ENCODE data around the gene STRA8.

STRA8 gene

DNA sequence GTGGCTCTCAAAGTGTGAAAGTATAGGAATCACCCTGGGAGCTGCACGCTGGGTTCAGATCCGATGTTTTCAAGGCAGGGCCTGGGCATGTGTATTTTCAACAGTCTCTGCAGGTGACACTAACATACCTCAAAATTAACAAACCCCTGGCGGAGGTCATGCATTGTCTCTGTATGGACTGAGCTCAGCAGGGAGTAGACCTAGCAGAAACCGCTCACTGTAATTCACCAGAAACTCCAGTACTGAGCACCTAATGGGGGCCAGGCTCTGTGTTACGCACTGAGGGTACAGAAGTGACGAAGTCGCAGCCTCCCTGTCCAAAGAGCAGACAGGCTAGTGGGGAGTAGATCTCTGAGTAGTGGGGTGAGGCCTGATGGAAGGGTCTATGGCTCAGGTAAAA lies 5.6 kb downstream of the STRA8 start:
- DNase-seq, result no peak

DNA sequence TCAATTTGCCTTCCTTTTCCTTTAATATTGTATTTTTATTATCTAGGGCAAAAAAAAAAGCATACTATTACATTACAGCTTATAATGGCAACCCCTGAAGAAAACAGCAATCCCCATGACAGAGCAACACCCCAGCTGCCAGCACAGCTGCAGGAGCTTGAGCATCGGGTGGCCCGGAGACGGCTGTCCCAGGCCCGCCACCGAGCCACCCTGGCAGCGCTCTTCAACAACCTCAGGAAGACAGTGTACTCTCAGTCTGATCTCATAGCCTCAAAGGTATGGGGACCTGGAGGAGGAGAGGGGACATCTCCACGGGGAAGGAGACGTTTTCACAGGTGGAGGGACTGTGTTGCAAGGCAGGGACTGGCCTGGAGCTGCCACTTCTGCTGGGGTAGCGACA lies 6.8 kb downstream of the STRA8 start:
- no peak for DNase-seq

DNA sequence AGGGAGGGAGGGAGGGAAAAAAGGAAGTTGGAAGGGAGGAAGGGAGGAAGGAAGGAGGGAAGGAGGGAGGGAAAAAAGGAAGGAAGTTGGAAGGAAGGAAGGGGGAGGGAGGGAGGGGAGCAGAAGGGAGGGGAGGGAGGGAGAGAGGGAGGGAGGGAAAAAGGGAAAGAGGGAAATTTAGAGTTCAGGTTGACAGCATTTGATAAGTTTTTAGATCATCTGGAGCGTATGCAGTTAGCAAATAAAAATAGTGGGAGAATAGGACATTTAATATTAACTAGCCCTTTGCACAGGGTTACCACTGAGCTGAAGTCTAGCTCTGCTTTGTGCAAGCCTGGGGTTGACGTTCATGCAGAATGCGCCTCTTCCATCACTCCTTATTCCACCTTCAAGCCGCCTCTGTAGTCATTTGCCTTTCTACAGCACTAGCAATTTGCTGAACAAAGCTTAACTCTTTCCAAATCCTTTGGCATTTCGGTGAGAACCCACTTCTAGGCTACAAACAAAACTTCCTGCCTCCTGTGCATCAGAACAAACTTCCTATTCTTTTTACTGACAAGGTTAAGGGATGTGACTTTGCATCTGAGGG lies 8.6 kb downstream of the STRA8 start:
- DNase-seq, result no peak

DNA sequence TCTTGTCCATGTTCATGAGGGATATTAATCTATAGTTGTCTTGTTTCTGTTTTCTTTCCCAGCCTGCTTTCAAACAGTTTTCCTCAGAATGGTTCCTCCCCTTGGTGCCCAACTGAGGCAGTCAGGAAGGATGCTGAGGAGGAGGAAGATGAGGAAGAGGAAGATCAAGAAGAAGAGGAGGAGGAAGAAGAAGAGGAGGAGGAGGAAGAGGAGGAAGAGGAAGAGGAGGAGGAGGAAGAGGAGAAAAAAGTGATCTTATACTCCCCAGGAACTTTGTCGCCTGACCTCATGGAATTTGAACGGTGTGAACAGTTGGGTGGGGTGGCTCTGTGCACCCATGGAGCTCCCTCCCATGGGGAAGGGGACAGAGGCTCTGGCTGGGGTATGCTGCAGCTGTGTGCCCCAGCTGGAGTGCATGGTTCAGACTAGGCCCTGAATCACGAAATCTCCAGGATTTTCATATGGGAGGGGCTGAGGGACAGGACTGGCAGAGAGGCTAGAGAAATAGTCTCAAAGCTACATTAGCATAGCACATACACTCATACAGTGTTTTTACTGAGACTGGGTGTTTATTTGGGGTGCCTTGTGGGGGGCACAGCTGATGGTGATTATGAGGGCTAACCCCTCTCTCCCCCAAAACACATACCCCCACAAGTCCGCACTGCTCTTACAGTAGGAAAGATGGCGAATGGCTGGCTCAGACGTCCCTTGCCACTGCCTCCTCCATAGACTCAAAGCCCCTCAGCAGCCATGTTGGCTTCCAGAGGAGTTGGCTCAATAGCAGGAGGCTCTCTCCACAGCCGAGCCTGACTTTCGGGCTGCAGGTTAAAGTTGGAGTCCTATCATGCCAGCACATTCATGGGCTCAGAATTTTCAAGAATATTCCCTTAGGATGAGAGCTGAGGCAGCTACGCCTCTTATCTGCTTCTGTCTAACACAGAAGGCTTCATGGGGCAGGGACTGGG lies 11.9 kb downstream of the STRA8 start:
- no peak for DNase-seq

DNA sequence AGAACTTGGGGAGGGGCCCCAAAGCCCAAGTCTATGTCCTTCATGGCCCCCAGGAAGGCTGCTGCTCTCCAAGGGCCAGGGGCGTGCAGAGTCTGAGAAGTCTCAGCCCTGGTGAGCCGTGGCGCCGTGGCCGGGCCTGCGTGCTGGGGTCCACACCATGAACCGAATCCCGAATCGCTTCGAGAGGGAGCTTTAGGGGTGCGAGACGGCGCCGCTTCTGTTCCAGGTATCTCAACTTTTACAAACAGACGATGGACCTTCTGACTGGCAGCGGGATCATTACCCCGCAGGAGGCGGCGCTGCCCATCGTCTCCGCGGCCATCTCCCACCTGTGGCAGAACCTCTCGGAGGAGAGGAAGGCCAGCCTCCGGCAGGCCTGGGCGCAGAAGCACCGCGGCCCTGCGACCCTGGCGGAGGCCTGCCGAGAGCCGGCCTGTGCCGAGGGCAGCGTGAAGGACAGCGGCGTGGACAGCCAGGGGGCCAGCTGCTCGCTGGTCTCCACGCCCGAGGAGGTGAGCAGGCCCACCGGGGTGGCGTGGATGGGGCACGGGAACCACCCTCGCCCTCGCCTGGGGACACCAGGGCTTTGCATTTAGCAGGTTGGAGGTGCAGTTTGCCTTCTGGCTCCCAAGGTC lies 12.7 kb downstream of the STRA8 start:
- no peak for DNase-seq

DNA sequence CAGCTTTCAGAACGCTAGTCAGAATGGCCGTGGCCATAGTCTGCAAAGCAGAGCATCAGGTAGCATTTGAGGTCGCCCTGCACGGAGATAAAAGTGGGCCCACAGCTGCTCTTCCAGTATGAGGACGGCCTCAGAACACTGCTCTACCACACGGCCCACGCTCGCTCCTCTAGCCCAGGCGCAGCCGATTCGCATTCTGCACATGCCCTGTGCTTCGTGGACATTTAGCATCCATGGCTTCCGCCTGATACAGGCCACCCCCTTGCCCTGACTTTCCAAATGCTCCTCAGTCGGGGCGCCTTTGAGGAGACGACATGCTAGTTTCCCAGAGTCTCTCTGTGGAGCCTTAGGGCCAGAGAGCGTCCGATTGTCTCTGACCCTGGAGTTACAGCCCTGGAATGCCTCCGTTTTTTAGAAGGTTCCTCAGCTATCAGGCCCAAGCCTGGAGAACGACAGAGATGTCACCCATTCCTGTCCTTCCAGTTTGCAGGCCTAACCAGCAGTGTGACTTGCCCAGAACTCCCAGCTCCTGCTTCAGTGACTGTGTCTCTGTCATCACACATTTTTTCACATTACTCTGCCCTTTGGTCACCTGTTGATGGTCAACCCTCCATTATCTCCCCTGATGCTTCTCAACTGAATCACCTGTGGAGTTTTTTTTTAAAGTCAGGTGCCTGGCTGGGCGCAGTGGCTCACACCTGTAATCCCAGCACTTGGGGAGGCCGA lies 14.3 kb downstream of the STRA8 start:
- no peak for DNase-seq

DNA sequence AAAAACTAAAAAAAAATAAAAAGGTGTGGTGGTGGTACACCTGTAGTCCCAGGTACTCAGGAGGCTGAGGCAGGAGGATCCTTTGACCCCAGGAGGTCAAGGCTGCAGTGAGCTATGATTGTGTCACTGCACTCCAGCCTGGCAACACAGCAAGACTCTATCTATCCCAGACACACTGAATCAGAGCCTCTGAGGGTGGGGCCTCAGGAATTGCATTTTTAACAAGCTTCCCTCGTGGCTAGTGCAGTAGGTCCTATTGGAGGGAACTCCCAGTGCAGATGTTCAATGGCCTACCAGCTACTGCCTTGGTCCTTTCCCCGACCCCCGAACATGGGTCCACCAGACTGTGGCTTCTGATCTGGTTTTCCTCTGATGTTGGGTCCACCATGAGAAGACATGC lies 14.9 kb downstream of the STRA8 start:
- DNase-seq, result no peak

DNA sequence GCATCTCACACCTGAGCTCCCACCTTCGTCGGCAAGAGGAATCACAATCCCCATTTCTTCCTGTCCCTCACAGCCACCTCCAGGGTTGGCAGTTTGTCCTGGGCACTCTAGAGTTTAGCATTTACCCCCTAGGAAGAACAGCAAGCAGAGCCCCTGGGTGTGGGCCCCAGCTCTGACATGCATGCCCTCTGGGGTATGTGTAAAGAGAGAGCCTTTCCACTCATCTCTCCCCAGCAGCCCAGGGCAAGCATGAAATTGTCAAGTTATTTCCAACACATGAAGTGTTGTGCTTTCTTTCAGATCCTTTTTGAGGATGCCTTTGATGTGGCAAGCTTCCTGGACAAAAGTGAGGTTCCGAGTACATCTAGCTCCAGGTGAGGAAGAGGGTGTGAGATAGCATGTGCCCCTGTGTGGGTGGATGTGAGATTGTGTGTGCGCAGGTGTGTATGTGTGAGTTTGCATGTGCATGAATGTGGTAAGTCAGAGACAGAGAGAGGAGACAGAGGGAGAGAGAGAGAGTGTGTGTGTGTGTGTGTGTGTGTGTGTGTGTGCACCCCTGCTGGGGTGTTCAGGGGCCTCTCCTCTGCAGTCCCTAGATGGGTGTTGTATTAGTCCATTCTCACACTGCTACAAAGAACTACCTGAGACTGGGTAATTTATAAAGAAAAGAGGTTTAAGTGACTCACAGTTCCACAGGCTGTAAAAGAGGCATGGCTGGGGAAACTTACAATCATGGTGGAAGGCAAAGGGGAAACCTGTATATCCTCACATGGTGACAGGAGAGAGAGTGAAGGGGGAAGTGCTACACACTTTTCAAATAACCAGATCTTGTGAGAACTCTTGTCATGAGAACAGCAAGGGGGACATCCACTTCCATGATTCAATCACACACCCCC lies 18.1 kb downstream of the STRA8 start:
- peak; percentile 37 to 39 for DNase-seq

DNA sequence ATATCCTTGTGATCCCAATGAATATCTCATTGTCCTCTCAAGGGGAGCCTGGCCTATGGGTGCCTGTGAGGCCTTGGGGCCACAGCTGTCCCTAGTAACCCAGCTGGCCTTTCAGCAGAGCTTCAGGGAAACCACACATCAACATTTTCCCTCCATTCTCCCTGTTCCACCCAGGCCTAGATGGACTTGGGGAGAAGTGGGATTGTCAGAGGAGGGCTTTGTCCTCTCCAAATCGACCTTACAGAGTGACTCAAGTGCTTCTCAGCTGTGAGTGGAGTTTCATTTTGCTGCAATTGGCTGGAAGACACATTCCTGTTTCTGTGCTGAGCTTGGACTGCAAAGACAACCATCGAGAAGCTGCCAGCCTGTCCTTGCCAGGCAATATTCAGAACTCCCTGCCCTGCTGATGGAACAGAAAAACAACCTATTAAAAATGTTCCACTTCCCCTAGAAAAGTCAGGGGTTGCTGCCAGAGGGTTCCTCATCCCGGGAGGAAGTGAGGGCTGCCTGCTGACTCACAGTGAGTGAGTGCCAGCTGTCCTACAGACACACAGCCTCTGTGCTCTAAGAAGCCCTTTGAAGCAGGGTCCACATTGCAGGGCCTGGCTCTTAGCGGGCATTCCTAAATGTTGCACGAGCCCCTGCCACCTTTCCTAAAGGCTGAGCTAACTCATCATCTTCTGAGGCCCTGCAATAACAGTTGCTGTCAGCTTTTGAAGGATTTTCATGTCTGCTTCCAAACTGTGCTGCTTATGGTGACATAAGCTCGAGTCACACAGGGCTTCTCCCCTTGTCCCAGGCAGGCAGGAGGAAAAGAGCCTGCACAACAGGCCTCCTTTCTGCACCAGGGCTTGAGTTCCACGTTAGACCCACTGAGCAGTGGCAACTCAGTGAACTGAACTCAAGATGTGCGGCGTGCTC lies 20.5 kb downstream of the STRA8 start:
- peak; percentile 91 to 92 for DNase-seq

DNA sequence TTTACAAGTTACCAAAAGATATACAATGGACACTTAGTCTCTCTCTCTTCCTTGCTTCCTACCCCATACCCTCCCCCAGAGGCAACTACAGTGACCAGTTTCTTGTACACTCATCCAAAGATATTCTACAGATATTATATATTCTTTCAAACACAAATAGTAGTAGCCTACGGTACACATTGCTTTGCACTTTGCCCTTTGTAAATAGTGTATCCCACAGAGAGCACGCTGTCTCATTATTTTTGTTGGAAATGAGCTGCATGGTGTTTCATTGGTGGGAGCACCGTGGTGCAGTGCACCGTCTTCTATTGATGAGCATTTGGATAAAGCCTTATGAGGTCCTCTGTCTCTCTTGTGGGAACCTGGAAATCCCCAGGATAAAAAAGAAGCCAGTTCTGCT lies 24.2 kb downstream of the STRA8 start:
- no peak for DNase-seq

DNA sequence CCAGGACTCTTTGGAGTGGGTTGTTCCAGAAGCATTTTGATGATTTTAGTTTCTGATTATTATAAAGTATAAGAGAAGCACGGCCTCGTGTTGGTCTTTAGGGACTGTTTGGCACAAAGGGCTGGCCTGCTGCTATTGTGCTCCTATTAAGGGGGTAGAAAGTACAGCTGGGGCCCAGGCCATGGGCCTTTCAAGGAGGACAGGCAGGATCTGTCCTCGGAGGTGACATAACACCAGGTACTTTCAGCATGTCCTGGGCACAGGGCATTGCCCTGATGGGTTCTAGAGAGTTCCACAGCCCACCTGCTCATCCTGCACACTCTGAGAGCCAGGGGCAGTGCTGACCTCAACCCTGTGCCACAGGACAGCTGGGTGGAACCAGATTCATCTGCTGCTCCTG lies 24.9 kb downstream of the STRA8 start:
- no peak for DNase-seq

DNA sequence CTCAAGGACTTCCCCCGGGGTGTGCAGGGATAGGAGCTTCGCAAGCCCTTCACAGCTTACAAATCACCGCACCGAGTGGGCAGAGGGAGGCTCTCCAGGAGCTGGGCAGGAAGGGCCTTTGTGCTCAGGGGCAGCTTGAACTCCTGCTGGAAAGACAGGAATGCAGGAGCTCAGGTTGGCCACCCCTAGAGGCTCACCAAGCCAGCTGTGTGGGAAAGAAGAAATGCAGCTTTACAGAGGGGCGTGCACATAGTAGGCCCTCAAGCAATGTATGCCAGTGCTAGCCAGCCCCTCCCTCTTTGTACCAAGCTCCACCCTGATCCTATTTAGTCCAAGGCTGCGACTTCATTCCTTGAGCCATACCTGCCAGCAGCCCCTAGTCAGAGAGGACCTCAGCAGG lies 26.1 kb downstream of the STRA8 start:
- no peak for DNase-seq

DNA sequence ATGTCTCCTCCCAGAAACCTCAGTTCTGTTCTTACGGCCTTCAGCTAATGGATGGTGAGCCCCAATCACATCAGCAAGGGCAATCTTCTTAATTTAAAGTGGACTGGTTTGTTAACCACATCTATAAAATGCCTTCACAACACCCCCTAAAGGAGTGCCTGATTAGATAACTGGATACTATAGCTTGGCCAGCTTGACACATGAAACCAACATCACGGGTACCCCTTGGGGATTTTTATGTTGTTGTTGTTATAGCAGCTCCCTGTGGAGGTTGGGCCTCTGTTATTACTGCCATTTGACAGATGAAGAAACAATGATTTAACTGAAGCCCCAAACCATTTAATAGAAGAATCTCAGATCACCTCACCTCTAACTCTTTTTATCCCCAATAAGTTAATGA lies 26.8 kb downstream of the STRA8 start:
- DNase-seq, result no peak

DNA sequence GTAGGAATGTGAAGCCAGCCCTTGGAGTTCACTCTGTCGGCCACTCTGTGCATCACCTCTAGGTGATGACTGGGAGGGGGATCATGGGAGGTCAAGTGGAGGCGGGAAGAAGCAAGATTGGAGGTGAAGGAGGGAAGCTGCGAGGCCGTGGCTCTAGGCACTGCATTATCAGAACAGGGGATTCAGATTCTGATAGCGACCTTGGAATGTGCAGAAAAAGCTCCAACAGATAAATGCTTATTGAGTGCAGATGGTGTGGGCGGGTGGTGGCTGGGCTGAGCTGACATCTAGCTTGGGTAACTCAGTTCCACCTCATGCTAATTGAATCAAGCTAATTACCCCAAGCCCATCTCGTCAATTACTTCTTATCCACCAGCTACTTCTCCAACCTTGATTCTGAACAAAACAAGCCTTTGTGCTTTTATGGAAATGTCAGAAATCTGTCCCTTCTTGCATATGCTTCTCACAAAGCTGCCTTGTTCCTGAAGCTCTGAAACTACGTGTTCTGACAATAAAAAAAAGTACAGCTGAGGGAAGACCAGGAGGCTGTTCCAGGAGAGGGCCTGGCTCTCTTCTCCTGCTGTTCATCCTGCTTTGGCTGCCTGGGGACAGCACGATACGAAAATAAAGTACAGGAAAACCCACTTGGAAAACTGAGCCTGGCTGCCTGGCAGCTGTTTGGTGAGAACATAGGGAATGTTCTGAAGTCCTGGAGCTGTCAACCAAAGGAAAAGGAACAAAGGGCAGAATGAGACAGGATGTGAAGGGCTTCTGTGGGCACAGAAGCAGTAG lies 27.5 kb downstream of the STRA8 start:
- DNase-seq, result no peak

DNA sequence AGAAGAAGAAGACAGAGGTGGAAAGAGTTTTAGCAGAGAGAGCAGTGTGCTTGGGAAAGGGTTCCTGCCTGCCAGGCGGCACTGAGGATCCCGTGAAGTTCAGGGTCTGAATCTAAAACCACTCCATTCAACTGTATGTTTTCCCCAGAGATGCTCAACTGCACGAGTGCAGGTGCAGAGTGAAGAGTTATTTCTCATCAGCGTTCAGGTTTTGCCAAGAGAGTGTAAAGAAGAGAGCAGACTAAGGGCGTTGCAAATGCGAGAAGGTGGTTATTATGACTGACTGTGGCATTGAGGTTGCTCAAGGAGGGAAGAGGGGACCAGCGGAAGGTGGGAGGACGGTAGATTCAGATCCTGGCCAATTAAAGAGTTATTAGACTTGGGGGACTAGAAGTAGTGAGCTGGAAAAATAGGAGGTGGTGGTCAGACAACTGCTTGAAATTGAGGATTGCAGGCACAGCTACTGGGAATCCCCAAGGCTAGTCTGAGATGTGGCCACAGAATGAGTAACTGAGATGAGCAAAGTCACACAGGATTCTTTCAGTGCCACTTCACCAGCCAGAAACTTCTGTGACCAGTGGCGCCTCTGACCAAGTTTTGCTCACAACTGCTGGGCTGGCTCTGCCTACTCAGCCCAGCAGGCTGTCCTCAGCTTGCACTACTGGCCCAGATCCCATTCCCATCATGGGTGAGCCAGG lies 29.1 kb downstream of the STRA8 start:
- no peak for DNase-seq

DNA sequence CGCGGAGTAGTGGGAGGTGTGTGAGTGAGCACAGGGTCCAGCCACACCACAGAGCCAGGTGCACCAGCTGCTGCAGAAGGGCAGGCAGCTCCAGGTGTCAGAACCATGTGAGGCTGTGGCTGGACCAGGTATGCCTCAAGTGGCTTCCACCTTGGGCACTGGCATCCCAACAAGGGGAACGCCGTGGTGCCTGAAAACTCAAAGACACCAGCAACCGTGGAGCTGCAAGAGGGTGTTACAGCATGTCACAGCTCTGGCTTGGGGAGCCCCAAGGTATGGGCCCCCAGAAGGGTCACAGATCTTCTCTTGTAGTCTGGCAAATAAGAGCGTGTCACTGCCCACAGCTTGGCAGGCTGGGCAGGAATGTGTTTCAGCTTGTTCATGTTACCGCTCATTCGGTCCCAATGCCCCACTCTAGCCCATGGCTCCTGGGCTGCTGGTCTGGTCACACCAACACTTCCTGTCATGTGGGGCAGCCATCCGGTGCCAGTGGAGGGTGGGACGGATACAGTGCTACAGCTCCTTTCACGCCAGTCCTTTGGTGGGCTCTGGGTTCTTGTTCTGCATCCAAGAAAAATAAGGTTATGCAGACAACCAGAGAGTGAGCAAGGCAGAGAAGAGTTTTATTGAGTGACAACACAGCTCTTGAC lies 29.8 kb downstream of the STRA8 start:
- DNase-seq, result no peak

DNA sequence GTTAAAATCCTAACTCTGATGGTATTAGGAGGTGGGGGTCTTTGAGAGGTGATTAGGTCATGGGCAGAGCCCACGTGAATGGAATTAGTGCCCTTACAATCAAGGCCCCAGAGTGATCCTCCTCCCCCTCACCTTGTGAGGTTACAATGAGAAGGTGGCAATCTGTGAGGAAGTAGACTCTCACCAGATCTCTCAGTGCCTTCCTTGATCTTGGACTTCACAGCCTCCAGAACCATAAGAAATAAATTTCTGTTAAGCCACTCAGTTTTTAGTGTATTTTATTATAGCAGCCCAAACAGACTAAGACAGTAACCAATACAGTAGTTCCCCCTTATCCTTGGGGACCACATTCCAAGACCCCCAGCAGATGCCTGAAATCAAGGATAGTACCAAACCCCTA lies 32.0 kb downstream of the STRA8 start:
- no peak for DNase-seq

DNA sequence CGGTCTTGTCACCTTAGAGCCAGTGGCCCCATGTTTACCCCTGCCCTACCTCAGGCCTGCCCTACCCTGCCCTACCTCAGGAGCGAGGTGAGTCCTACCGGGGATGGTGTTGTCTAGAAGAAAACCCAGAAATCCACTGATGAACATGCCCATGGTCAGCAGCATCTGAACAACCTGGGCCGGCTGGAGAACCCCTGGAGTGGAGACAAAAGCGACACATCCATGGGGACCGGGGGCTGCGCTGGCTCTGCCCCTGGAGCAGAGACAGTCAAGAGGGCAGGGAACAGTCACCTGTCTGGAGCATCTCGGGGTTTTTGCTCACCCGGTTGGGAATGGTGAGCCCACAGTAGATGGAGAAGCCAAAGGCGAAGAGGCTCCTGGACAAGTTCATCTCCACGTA lies 36.3 kb downstream of the STRA8 start:
- no peak for DNase-seq

Data from inflammatory macrophage (primary cell).